ENCODE results near the gene BYSL. TPM values are rescaled to one million over a fixed set of nuclear protein-coding genes. Genes with fewer than 3 reads are reported as not detected.

The BYSL gene
- total RNA-seq, 2 experiments from 2014 or later = 36.1 to 54.5 TPM

GRCh38 chr6:41892921-41893564 is 28.3 kb upstream of the BYSL start:
- H3K4me2 ChIP-seq (ENCODE audit: low read length) = peak overlapping the region; percentile 79
- TF ChIP-seq CTCF (conservative IDR thresholded peaks at IDR 0.05; ENCODE audit: low read length) (no peak), EZH2phosphoT487 (IDR thresholded peaks at IDR 0.05; ENCODE audit: borderline replicate concordance, low read depth, low read length) (no peak)
- H3K36me3 ChIP-seq (ENCODE audit: insufficient read depth, low read length) = peaks cover 13% of the 10 kb centered on the region
- no peak overlapping the region for H3K27ac ChIP-seq (ENCODE audit: low read depth, low read length, poor library complexity, severe bottlenecking)
- no peaks in the 10 kb centered on the region for H3K9me2 ChIP-seq (ENCODE audit: insufficient read depth, low read length)
- CTCF ChIA-PET (ENCODE audit: unreplicated experiment) = no interaction called here
- H3K9me3 ChIP-seq (ENCODE audit: low read length) = no peaks in the 10 kb centered on the region
- H3K79me2 ChIP-seq (ENCODE audit: insufficient read depth, low read depth, low read length) = peaks cover 23% of the 10 kb centered on the region; the same call in 1 of the 2 replicates
- intact Hi-C loops (cut with micrococcal nuclease; ENCODE audit: unreplicated experiment) = no loop called here
- H4K20me1 ChIP-seq (ENCODE audit: insufficient read depth, low read length) = no peaks in the 10 kb centered on the region
- POLR2A ChIA-PET = interaction anchor here (0.9 to 1.4 kb wide), 3 partner anchors 17 to 149 kb away, joined by 3 to 5 read pairs (median 4); no protein-coding TSS in a partner anchor
- H3K4me1 ChIP-seq (ENCODE audit: insufficient read depth, low read length, poor library complexity, severe bottlenecking) = peaks cover 29% of the 10 kb centered on the region
- peak overlapping the region; percentile 88 for H3K4me3 ChIP-seq (ENCODE audit: low read depth, low read length, poor library complexity, severe bottlenecking)
- no peak for DNase-seq (ENCODE audit: low spot score)
- no TSS peak for BruUV-seq (replicated peaks)
- no peak overlapping the region for H2AFZ ChIP-seq (ENCODE audit: low read length)

- Histone ChIP-seq H3K36me3 (ENCODE audit: insufficient read depth, low read length) (peaks cover 13% of the 10 kb centered on the region), H3K4me2 (ENCODE audit: low read length) (peak overlapping the region; percentile 79), H4K20me1 (ENCODE audit: insufficient read depth, low read length) (no peaks in the 10 kb centered on the region), H2AFZ (ENCODE audit: low read length) (peak overlapping the region; percentile 86), H3K27ac (ENCODE audit: low read depth, low read length, poor library complexity, severe bottlenecking) (peak overlapping the region; percentile 83), H3K9me3 (ENCODE audit: low read length) (no peaks in the 10 kb centered on the region), H3K79me2 (ENCODE audit: insufficient read depth, low read depth, low read length) (peaks cover 23% of the 10 kb centered on the region; the same call in 1 of the 2 replicates), H3K9me2 (ENCODE audit: insufficient read depth, low read length) (no peaks in the 10 kb centered on the region), H3K4me3 (ENCODE audit: low read depth, low read length, poor library complexity, severe bottlenecking) (peak overlapping the region; percentile 88), H3K4me1 (ENCODE audit: insufficient read depth, low read length, poor library complexity, severe bottlenecking) (peaks cover 29% of the 10 kb centered on the region)
- CTCF ChIA-PET (ENCODE audit: unreplicated experiment) = interaction anchor here (0.5 to 1.2 kb wide), 8 partner anchors 27 to 1182 kb away, joined by 3 to 11 read pairs (median 3); partner anchors contain the start of genes BYSL and MED20
- no peak for TF ChIP-seq EZH2phosphoT487 (IDR thresholded peaks at IDR 0.05; ENCODE audit: borderline replicate concordance, low read depth, low read length)
- no peak for TF ChIP-seq CTCF (conservative IDR thresholded peaks at IDR 0.05; ENCODE audit: low read length)
- BruUV-seq (replicated peaks) = no TSS peak
- POLR2A ChIA-PET = interaction anchor here (0.7 to 2.2 kb wide), 9 partner anchors 10 to 276 kb away, joined by 3 to 15 read pairs (median 3); partner anchors contain the start of genes BYSL and MED20
- intact Hi-C loops (cut with micrococcal nuclease; ENCODE audit: unreplicated experiment) = loop anchor here (1.0 kb wide), 1 partner anchor 107 kb away; the partner anchor contains the start of gene TOMM6
- DNase-seq (ENCODE audit: low spot score) = no peak
Measured at GRCh38 chr6:41894366-41895299, 26.7 kb upstream of the BYSL start.
